OCI-LY7 (cell line): ENCODE data around the gene NTF4.

ENCODE experiments used
- CTCF ChIP-seq: fragments of 200-600 bp; sonication (generic); conservative IDR thresholded peaks from 2 replicates; pipeline ENCODE4 v1.5.1; 2014; ENCODE audit warnings: mild to moderate bottlenecking, antibody characterized with exemption, low read length, moderate library complexity, mixed read lengths
- EZH2phosphoT487 ChIP-seq: fragments of 200-600 bp; sonication (generic); IDR thresholded peaks from 2 replicates; pipeline ENCODE4 v1.6.1; 2018; ENCODE audit warnings: low read depth, borderline replicate concordance, mild to moderate bottlenecking, mixed run types, antibody characterized with exemption, low read length, moderate library complexity, mixed read lengths

DNA sequence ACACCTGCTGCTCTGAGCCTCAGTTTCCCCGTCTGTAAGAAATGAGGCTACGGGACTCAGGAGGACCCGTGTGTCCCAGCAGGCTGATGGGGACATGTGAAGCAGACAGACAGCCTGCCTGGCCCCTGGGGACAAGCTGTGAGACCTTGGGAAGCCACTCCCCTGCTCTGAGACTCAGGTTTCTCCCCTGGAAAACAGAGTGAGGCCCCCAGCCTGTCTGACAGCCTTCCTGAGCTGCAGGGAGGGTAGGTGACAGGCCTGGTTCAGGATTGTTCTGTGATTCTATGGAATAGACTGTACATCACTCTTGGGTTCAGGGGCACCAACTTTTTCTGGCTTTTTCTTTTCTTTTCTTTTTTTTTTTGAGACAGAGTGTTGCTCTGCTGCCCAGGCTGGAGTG is 2.9 kb upstream of the NTF4 start:
- TF ChIP-seq CTCF (no peak), EZH2phosphoT487 (no peak)
